SH-SY5Y (cell line): ENCODE measurements around the gene NFIB.

Source experiments
- GATA2 ChIP-seq: IDR thresholded peaks from 2 replicates; pipeline ENCODE4 v1.6.1; 2011; ENCODE audit warnings: mild to moderate bottlenecking, low read depth, low read length
- GATA3 ChIP-seq: IDR thresholded peaks from 2 replicates; pipeline ENCODE4 v1.6.1; 2011; ENCODE audit warnings: low read depth, mild to moderate bottlenecking, low read length, moderate library complexity

- TF ChIP-seq GATA2 (no peak), GATA3 (no peak)
Measured at GRCh38 chr9:14107977-14108376, 206.0 kb downstream of the NFIB start.
